Measurements from ENCODE around the gene GARIN5B.

DNA sequence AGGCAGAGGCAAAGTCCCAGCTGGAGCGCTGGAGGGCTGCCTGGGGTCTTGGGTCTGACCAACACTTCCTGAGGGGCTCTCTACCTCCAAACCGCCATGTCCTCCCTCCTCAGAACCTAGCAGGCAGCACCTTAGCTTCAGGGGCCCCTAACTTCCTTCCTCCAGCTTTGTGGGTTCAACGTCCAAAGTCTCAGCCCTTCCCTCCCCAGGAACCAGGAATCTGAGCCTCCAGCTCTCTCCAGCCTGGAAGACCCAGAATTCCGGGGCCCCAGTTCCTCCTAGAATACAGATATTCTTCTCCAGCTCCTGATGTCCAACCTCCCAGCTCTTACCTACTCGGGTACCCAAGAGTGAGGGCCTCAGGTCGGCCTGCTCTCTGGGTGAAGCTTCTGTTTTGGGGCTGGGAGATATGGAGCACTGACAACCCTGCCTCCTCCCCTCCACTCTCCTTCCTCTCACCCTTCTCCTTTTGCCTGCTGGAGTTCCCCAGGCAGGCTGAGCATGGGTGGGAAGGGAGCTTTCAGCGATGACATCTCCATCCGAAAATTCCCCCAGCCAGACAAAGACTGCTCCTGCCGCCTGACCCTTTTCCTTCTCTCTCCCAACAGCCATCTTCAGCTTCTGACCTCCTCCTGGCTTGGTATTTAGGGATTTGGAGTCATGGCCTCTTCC, 41.5 kb downstream of the GARIN5B start:
- TF ChIP-seq BHLHE40 (IDR thresholded peaks at IDR 0.05; ENCODE audit: borderline replicate concordance) (no peak), NFRKB (IDR thresholded peaks at IDR 0.05) (no peak), TARDBP (IDR thresholded peaks at IDR 0.05) (no peak)

Measured in HEK293T (cell line).